Measurements from ENCODE around the gene CYBC1.

GRCh38 chr17:82424863-82425159 is 25.7 kb downstream of the CYBC1 start:
- TF ChIP-seq, protein P1, sequence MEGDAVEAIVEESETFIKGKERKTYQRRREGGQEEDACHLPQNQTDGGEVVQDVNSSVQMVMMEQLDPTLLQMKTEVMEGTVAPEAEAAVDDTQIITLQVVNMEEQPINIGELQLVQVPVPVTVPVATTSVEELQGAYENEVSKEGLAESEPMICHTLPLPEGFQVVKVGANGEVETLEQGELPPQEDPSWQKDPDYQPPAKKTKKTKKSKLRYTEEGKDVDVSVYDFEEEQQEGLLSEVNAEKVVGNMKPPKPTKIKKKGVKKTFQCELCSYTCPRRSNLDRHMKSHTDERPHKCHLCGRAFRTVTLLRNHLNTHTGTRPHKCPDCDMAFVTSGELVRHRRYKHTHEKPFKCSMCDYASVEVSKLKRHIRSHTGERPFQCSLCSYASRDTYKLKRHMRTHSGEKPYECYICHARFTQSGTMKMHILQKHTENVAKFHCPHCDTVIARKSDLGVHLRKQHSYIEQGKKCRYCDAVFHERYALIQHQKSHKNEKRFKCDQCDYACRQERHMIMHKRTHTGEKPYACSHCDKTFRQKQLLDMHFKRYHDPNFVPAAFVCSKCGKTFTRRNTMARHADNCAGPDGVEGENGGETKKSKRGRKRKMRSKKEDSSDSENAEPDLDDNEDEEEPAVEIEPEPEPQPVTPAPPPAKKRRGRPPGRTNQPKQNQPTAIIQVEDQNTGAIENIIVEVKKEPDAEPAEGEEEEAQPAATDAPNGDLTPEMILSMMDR (IDR thresholded peaks at IDR 0.05 in 8 of 11, conservative IDR thresholded peaks at IDR 0.05 in 3 of 11) = peak in 1 of 11 experiments; percentile 1
- no peak for TF ChIP-seq POLR2AphosphoS5 (IDR thresholded peaks at IDR 0.05)

Measured in spleen (tissue), 7 donors.